Measurements from ENCODE around the gene TIMM13. TPM values are rescaled to one million over a fixed set of nuclear protein-coding genes. Genes with fewer than 3 reads are reported as not detected.

Gene TIMM13
- total RNA-seq, 1 donor, result 24.2 TPM

DNA sequence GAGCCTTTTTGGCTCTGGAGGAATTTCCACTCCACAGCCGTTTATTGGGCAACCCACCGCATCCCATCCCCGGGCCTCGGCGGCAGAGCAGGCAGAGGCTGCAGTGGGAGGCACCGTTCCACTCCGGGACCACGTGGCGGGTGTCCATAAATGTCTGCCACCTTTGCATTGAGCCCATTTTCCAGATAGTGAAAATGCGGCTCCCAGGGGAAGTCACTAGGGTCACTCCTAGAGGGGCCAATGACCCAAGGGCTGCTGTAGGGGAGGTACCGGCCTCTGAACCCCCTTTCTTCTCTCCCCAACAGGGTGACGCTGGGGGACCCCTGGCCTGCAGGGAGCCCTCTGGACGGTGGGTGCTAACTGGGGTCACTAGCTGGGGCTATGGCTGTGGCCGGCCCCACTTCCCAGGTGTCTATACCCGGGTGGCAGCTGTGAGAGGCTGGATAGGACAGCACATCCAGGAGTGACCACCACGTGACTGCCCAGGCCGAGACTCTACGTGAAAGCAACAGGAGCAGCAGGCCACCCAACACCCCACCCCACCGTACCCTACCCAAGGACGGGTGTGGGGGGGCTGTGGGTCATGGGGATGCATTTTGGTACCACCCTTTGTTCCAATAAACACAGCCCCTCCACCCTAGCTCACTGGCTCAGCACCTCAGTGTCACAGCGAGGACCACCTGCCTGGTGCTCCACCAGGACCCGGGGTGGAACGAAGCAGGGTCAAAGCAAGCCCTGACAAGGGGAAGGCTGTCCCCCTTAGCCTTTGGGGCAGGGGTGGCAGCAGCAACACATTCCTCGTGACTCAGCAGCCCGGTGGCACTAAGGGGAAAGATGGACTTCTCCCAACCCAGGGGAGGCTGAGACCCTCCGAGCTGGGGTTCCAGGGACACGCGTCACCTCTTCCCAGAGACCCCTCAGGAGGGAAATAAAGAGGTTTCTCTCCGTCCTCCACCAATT, 1.5 kb downstream of the TIMM13 start:
- TF ChIP-seq, protein P1, sequence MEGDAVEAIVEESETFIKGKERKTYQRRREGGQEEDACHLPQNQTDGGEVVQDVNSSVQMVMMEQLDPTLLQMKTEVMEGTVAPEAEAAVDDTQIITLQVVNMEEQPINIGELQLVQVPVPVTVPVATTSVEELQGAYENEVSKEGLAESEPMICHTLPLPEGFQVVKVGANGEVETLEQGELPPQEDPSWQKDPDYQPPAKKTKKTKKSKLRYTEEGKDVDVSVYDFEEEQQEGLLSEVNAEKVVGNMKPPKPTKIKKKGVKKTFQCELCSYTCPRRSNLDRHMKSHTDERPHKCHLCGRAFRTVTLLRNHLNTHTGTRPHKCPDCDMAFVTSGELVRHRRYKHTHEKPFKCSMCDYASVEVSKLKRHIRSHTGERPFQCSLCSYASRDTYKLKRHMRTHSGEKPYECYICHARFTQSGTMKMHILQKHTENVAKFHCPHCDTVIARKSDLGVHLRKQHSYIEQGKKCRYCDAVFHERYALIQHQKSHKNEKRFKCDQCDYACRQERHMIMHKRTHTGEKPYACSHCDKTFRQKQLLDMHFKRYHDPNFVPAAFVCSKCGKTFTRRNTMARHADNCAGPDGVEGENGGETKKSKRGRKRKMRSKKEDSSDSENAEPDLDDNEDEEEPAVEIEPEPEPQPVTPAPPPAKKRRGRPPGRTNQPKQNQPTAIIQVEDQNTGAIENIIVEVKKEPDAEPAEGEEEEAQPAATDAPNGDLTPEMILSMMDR (IDR thresholded peaks at IDR 0.05; ENCODE audit: insufficient read depth, low read depth, low read length), result no peak
- peak overlapping the region; percentile 92 for H3K4me3 ChIP-seq (ENCODE audit: low read depth, low read length)
- no peak for DNase-seq (ENCODE audit: low read depth)

DNA sequence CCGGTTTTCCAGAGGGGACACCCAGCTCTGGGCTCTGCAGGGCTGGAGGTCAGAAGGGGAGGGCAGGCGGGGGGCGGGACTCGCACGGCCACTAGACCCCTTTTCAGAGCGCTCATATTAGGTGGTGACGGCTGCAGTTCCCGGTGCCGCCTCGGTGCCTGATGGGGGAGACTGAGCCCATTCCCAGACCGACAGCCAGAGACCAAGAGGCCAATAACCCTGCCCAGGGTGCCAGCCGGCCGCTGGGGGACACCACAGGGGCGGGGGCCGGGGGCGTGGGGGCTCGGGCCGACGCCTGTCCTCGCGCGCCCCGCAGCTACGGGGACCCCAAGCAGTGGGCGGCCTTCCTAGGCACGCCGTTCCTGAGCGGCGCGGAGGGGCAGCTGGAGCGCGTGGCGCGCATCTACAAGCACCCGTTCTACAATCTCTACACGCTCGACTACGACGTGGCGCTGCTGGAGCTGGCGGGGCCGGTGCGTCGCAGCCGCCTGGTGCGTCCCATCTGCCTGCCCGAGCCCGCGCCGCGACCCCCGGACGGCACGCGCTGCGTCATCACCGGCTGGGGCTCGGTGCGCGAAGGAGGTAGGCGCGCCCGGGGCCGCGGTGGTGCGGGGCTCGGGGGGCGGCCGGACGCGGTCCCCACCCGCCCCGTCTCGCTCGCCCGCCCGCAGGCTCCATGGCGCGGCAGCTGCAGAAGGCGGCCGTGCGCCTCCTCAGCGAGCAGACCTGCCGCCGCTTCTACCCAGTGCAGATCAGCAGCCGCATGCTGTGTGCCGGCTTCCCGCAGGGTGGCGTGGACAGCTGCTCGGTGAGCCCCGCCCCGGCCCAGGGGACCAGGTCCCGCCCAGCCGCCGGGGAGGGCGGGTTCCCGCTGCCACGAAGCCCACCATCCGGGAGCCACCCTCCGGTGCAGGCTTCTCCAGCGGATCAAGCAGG, 2.4 kb downstream of the TIMM13 start:
- TF ChIP-seq, protein P1 (IDR thresholded peaks at IDR 0.05; ENCODE audit: insufficient read depth, low read depth, low read length), result peak; percentile 45
- DNase-seq (ENCODE audit: low read depth), result peak; percentile 77
- H3K4me3 ChIP-seq (ENCODE audit: low read depth, low read length), result peak overlapping the region; percentile 41

DNA sequence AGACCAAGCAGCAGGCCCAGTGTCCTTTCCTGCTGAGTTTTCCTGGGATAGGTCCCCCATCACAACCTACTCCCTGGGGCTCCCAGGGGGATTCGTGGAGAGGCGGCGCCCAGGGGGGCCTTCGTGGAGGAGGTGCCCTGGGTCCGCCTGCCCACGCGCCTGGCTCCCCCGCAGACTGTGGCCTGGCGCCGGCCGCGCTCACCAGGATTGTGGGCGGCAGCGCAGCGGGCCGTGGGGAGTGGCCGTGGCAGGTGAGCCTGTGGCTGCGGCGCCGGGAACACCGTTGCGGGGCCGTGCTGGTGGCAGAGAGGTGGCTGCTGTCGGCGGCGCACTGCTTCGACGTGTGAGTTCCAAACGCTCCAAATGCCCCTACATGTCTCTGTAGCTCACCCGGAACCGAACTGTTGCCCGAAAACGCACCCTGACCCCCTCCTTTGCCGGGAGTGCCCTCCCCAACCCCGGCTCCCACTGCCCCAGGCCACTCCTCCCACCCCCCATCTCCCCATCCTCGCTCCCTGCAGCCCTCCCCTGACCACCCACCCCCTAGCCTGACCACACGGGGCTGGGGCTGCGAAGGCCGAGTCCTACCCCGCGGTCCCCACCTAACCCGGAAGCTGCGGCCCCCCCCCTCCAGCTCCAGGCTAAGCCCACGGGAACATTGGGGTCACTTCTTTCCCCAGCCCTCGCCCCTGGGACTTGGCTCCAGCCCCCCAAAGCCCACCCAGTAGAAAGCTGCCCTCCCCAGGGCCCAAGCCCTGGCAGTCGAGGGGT, 3.3 kb downstream of the TIMM13 start:
- TF ChIP-seq, protein P1 (IDR thresholded peaks at IDR 0.05; ENCODE audit: insufficient read depth, low read depth, low read length), result no peak
- no peak overlapping the region for H3K4me3 ChIP-seq (ENCODE audit: low read depth, low read length)
- no peak for DNase-seq (ENCODE audit: low read depth)

DNA sequence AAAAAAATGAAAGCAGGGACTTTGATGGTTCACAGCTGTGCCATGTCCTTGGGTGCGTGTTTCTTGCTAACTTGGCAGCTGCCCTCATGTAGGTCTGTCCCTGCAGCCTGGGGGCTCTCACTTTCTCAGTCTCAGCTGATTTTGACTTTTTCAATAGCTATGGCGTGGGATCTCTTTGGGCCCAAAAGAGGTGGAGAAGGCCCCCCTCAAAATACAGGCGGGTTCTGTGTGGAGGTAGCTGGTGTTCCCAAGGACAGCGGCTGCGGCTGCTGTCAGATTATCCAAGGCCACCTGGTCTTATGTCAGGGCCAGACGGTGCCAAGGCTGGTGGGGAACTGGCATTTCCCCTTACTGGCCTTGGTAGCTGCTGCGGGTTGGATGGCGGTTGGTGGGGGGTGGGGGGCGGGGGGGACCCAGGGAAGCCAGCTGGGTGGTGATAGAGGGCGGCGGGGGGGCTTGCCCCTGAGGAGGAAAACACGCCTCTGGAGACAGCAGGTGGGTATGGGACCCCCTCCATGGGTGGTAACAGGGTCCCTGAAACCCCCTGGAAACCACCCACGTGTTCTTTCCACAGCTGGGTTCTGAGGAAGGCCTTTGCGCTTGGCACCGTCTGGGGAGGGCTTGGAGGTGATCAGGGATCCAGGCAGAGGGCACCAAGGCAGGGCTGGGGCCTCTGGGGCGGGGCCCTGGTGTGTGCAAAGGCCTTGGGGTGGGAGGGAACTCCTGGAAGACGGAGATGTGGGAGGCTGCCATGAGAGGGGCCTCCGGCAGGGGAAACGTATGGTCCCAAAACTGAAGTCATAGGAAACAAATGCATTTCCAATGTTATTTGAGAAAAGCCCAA, 4.1 kb downstream of the TIMM13 start:
- no peak overlapping the region for H3K4me3 ChIP-seq (ENCODE audit: low read depth, low read length)
- TF ChIP-seq, protein P1 (IDR thresholded peaks at IDR 0.05; ENCODE audit: insufficient read depth, low read depth, low read length), result no peak
- no peak for DNase-seq (ENCODE audit: low read depth)

DNA sequence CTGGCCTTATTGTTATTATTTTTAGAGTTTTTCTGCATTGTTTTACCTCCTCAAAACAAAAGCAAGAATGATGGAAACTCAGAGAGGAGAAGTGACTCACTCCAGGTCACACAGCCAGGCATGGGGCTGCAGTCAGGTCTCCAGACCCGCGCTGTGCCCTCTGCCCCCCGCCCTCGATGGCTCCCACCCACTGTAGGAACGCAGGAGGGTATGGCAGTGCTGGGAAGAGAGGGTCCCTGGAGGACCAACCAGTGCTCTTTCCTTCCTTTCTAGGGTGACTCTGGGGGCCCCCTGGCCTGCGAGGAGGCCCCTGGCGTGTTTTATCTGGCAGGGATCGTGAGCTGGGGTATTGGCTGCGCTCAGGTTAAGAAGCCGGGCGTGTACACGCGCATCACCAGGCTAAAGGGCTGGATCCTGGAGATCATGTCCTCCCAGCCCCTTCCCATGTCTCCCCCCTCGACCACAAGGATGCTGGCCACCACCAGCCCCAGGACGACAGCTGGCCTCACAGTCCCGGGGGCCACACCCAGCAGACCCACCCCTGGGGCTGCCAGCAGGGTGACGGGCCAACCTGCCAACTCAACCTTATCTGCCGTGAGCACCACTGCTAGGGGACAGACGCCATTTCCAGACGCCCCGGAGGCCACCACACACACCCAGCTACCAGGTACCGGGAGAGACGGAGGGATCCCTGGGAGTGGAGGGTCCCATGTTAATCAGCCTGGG, 5.6 kb downstream of the TIMM13 start:
- TF ChIP-seq, protein P1 (IDR thresholded peaks at IDR 0.05; ENCODE audit: insufficient read depth, low read depth, low read length), result no peak
- DNase-seq (ENCODE audit: low read depth), result no peak
- H3K4me3 ChIP-seq (ENCODE audit: low read depth, low read length), result no peak overlapping the region
